ENCODE data around the gene ARHGAP44. TPM values are rescaled to one million over a fixed set of nuclear protein-coding genes. Genes with fewer than 3 reads are reported as not detected.

Gene ARHGAP44
- total and polyA plus RNA-seq, 12 donors = 4.0 to 10.6 (median 8.4) TPM

GRCh38 chr17:12985431-12986293 is 196.4 kb downstream of the ARHGAP44 start:
- 29 to 30% methylated on average over 14 of the region's 14 CpGs for WGBS, 2 donors
- Histone ChIP-seq H3K9me3 (no peaks in the 10 kb centered on the region), H3K4me1 (peaks cover 9 to 55% (median 35%) of the 10 kb centered on the region in 9 donors), H3K4me3 (no peak overlapping the region), H3K36me3 (peaks cover 0 to 11% (median 2%) of the 10 kb centered on the region in 9 donors), H3K27me3 (no peaks in the 10 kb centered on the region), H3K27ac (peak overlapping the region in 9 of 10 donors; percentile 54 to 79 (median 69))
- peak in 1 of 2 donors; percentile 67 for DNase-seq
- TF ChIP-seq CTCF (IDR thresholded peaks at IDR 0.05) = no peak
- peak; percentile 18 to 78 (median 60) for ATAC-seq
- intact Hi-C loops (cut with DNase I) = loop anchor here in 3 of 10 donors (10.0 kb wide), 3 partner anchors 61 to 221 kb away; no protein-coding TSS in a partner anchor

- H3K27me3 ChIP-seq = no peaks in the 10 kb centered on the region
- peaks cover 9 to 55% (median 35%) of the 10 kb centered on the region in 9 donors for H3K4me1 ChIP-seq
- no peaks in the 10 kb centered on the region for H3K9me3 ChIP-seq
- peaks cover 0 to 25% (median 15%) of the 10 kb centered on the region in 9 donors for H3K36me3 ChIP-seq
- H3K27ac ChIP-seq = no peak overlapping the region
- 81 to 85% methylated on average over 12 of the region's 12 CpGs for WGBS, 2 donors
- intact Hi-C loops (cut with DNase I) = loop anchor here in 3 of 10 donors (10.0 kb wide), 3 partner anchors 62 to 222 kb away; no protein-coding TSS in a partner anchor
- DNase-seq = no peak
- ATAC-seq = no peak
- H3K4me3 ChIP-seq = no peak overlapping the region
- TF ChIP-seq CTCF (IDR thresholded peaks at IDR 0.05) = no peak
These were observed 197.8 kb downstream of the ARHGAP44 start for GRCh38 chr17:12987120-12987519.

- ATAC-seq (peak; percentile 47 to 87 (median 80)), DNase-seq (peak; percentile 72 to 79)
- Histone ChIP-seq H3K36me3 (peaks cover 0 to 56% (median 39%) of the 10 kb centered on the region in 9 donors), H3K27me3 (no peaks in the 10 kb centered on the region), H3K4me3 (no peak overlapping the region), H3K27ac (peak overlapping the region in 7 of 10 donors; percentile 14 to 69 (median 49)), H3K4me1 (peaks cover 5 to 43% (median 23%) of the 10 kb centered on the region in 9 donors), H3K9me3 (no peaks in the 10 kb centered on the region)
- intact Hi-C loops (cut with DNase I) = loop anchor here in 2 of 10 donors (10.0 kb wide), 2 partner anchors 235 to 805 kb away; no protein-coding TSS in a partner anchor
- no peak for TF ChIP-seq CTCF (IDR thresholded peaks at IDR 0.05)
- WGBS, 2 donors = 66 to 73% methylated on average over 25 of the region's 25 CpGs
These were observed 200.9 kb downstream of the ARHGAP44 start for GRCh38 chr17:12990041-12990808.

GRCh38 chr17:12990926-12991325 is 201.6 kb downstream of the ARHGAP44 start:
- no peaks in the 10 kb centered on the region for H3K9me3 ChIP-seq

More at GRCh38 chr17:12990926-12991325, 201.6 kb downstream of the ARHGAP44 start:
- no peak for ATAC-seq
- no peak overlapping the region for H3K4me3 ChIP-seq
- TF ChIP-seq CTCF (IDR thresholded peaks at IDR 0.05) = no peak
- no peak for DNase-seq
- peak overlapping the region in 2 of 10 donors; percentile 52 to 69 for H3K27ac ChIP-seq
- intact Hi-C loops (cut with DNase I) = loop anchor here in 2 of 10 donors (10.0 kb wide), 2 partner anchors 236 to 806 kb away; no protein-coding TSS in a partner anchor
- no peaks in the 10 kb centered on the region for H3K27me3 ChIP-seq
- 92 to 95% methylated on average over 12 of the region's 12 CpGs for WGBS, 2 donors
- H3K36me3 ChIP-seq = peaks cover 0 to 63% (median 46%) of the 10 kb centered on the region in 9 donors
- H3K4me1 ChIP-seq = peaks cover 3 to 36% (median 16%) of the 10 kb centered on the region in 9 donors

All from heart right ventricle (tissue), 16 donors.